ENCODE data around the gene KLHDC4. TPM values are rescaled to one million over a fixed set of nuclear protein-coding genes. Genes with fewer than 3 reads are reported as not detected.

The KLHDC4 gene
- polyA plus RNA-seq, 2 of the 4 experiments (the other 2 are of a cell fraction), result 25.9 to 37.2 TPM

- no peak overlapping the region for H3K27ac ChIP-seq
- no peaks in the 10 kb centered on the region for H3K9me3 ChIP-seq
- POLR2A ChIA-PET, result no interaction called here
- no peaks in the 10 kb centered on the region for H3K4me1 ChIP-seq
- no peak for TF ChIP-seq EHMT2 (IDR thresholded peaks at IDR 0.05; ENCODE audit: low read depth)
- TF ChIP-seq RAD21 (conservative IDR thresholded peaks at IDR 0.05 in 1 of 2, IDR thresholded peaks at IDR 0.05 in 1 of 2), result no peak
- TF ChIP-seq ATOH8 (CRISPR knock-in tag; IDR thresholded peaks at IDR 0.05; ENCODE audit: low read depth), result no peak
- TF ChIP-seq JUN (IDR thresholded peaks at IDR 0.05), result no peak
- no peak for TF ChIP-seq RNF2 (IDR thresholded peaks at IDR 0.05; ENCODE audit: borderline replicate concordance, low read depth)
- no peak for TF ChIP-seq ZFP36 (IDR thresholded peaks at IDR 0.05; ENCODE audit: borderline replicate concordance, partially characterized antibody)
- TF ChIP-seq HMGXB4 (CRISPR knock-in tag; IDR thresholded peaks at IDR 0.05; ENCODE audit: borderline replicate concordance), result no peak
- no peak for TF ChIP-seq ZSCAN20 (CRISPR knock-in tag; IDR thresholded peaks at IDR 0.05)
- no peak for TF ChIP-seq ZNF302 (CRISPR knock-in tag; IDR thresholded peaks at IDR 0.05)
- no peak for TF ChIP-seq FOSL2 (IDR thresholded peaks at IDR 0.05)
- TF ChIP-seq FOSL2 (CRISPR knock-in tag; IDR thresholded peaks at IDR 0.05), result no peak
- TF ChIP-seq KDM5A (IDR thresholded peaks at IDR 0.05), result no peak
- TF ChIP-seq ELK1 (IDR thresholded peaks at IDR 0.05; ENCODE audit: low read depth, low read length), result no peak
- no peak for TF ChIP-seq SREBF2 (IDR thresholded peaks at IDR 0.05)
- no peak for TF ChIP-seq TP53 (CRISPR knock-in tag; IDR thresholded peaks at IDR 0.05)
- no peak for TF ChIP-seq SMC3 (IDR thresholded peaks at IDR 0.05)
- no peak for TF ChIP-seq KDM1A (IDR thresholded peaks at IDR 0.05; ENCODE audit: low read depth)
- no peak for TF ChIP-seq MAX (IDR thresholded peaks at IDR 0.05)
- TF ChIP-seq PHF8 (IDR thresholded peaks at IDR 0.05; ENCODE audit: borderline replicate concordance, low read depth), result no peak
- TF ChIP-seq NPAS2 (CRISPR knock-in tag; IDR thresholded peaks at IDR 0.05; ENCODE audit: borderline replicate concordance), result no peak
- no peak for TF ChIP-seq PBX3 (IDR thresholded peaks at IDR 0.05)
- no peak for ATAC-seq
- H3K4me2 ChIP-seq, result no peak overlapping the region
- WGBS (ENCODE audit: missing lambda C conversion rate), result 33% methylated on average over 7 of the region's 7 CpGs
- no peak for FAIRE-seq
- CTCF ChIA-PET, result interaction anchor here (0.8 to 4.7 kb wide), 3 partner anchors 9 to 204 kb away, joined by 3 to 28 read pairs (median 5); no protein-coding TSS in a partner anchor
- no peak for DNase-seq (ENCODE audit: low read depth in 1 of 2, low spot score in 1 of 2)
- no peak overlapping the region for H3K4me3 ChIP-seq
Measured at GRCh38 chr16:87667443-87667842, 98.3 kb downstream of the KLHDC4 start.

GRCh38 chr16:87666919-87667318, 98.9 kb downstream of the KLHDC4 start:
- DNase-seq (ENCODE audit: low read depth in 1 of 2, low spot score in 1 of 2), result no peak
- TF ChIP-seq HEYL (CRISPR knock-in tag; IDR thresholded peaks at IDR 0.05) (no peak), NR3C1 (IDR thresholded peaks at IDR 0.05) (no peak), ZC3H11A (IDR thresholded peaks at IDR 0.05) (no peak), ESRRA (IDR thresholded peaks at IDR 0.05; ENCODE audit: borderline replicate concordance, low read length) (no peak), BHLHE40 (IDR thresholded peaks at IDR 0.05; ENCODE audit: low read depth, low read length) (no peak), HOXB13 (CRISPR knock-in tag; IDR thresholded peaks at IDR 0.05; ENCODE audit: low read depth) (no peak), CBX8 (IDR thresholded peaks at IDR 0.05) (no peak), RNF2 (IDR thresholded peaks at IDR 0.05; ENCODE audit: borderline replicate concordance, low read depth) (no peak), POLR2A (IDR thresholded peaks at IDR 0.05; ENCODE audit: low read length) (no peak), MAX (IDR thresholded peaks at IDR 0.05) (no peak)
- Histone ChIP-seq H3K27ac (no peak overlapping the region), H3K9me3 (no peaks in the 10 kb centered on the region), H3K4me3 (no peak overlapping the region), H3K4me1 (no peaks in the 10 kb centered on the region), H3K4me2 (no peak overlapping the region)
- FAIRE-seq, result no peak
- ChIA-PET CTCF (interaction anchor here (2.0 to 4.7 kb wide), 2 partner anchors 9 to 31 kb away, joined by 5 to 28 read pairs; no protein-coding TSS in a partner anchor), POLR2A (no interaction called here)
- no peak for ATAC-seq
- WGBS (ENCODE audit: missing lambda C conversion rate), result 44% methylated on average over 9 of the region's 16 CpGs
